HCT116 (cell line): ENCODE measurements around the gene MORN1. TPM values are rescaled to one million over a fixed set of nuclear protein-coding genes. Genes with fewer than 3 reads are reported as not detected.
A peak's percentile ranks its signal among the peaks of the same experiment; 100 is the strongest.

Experiments
- ATAC-seq: fragments of 200-7000 bp; cut with Tn5 transposase; 2 replicates; pipeline ENCODE4 v1.9.1; 2020; ENCODE audit warnings: mild to moderate bottlenecking, moderate library complexity
- BruUV-seq: library from RNA; stranded (reverse); fragments of 400-500 nt; replicated peaks from 2 replicates; lab custom pipeline; 2021; lab: Mats Ljungman, UMichigan
- CTCF ChIA-PET: fragments of 300-600 bp; sonication (Branson Sonifier 250); formaldehyde crosslinking; loops from one replicate; lab custom pipeline; 2021; ENCODE audit warnings: antibody characterized with exemption; lab: Charles Lee
- POLR2A ChIA-PET: fragments of 300-600, 350-600 bp; sonication (Branson Sonifier 250); formaldehyde crosslinking; loops from one replicate; lab custom pipeline; 2021; ENCODE audit warnings: antibody characterized with exemption; lab: Charles Lee
- RAD21 ChIA-PET, 2 experiments: fragments of 300-600 bp; sonication (Branson Sonifier 250); formaldehyde crosslinking; loops; one replicate each; lab custom pipeline; 2023; ENCODE audit warnings: low total read pairs in 2 of 2; ENCODE audit not compliant: uncharacterized antibody in 2 of 2, unreplicated experiment in 2 of 2, low non-redundant PET in 1 of 2; lab: Charles Lee
- DNase-seq: peaks from one replicate; pipeline ENCODE4 v3.0.0-alpha.2; 2010; ENCODE audit warnings: low read depth, low spot score
- H2AFZ ChIP-seq: fragments of 200-600 bp; shearing (Covaris generic), sonication (generic); 2 replicates; pipeline ENCODE4 v1.6.1; 2017; ENCODE audit warnings: low read depth, mixed run types, mixed read lengths, antibody characterized with exemption, low read length; ENCODE audit not compliant: poor library complexity, severe bottlenecking
- H3K27ac ChIP-seq: 2 replicates; pipeline ENCODE4 v1.5.1; 2012; ENCODE audit warnings: low read depth, low read length
- H3K27me3 ChIP-seq: fragments of 200-600 bp; sonication (generic); 2 replicates; pipeline ENCODE4 v1.6.1; 2016; ENCODE audit warnings: mixed run types, low read length, mixed read lengths; ENCODE audit not compliant: insufficient read depth
- H3K36me3 ChIP-seq, 2 experiments: fragments of 200-500 bp in 1 of 2; fragments of 200-600 bp in 1 of 2; sonication (Bioruptor generic) in 1 of 2; sonication (generic) in 1 of 2; 2 replicates each; pipeline versions ENCODE4 v1.5.1 to v1.6.1; 2014 to 2016; ENCODE audit warnings: low read length in 2 of 2, inconsistent platforms in 1 of 2, mixed read lengths in 1 of 2, mixed run types in 1 of 2; ENCODE audit not compliant: insufficient read depth in 2 of 2, control insufficient read depth in 1 of 2
- H3K4me1 ChIP-seq, 2 experiments: fragments of 200-600 bp in 1 of 2; sonication (generic) in 1 of 2; 2 replicates each; pipeline versions ENCODE4 v1.5.1 to v1.6.1; 2012 to 2017; ENCODE audit warnings: low read length in 2 of 2, inconsistent platforms in 1 of 2, mild to moderate bottlenecking in 1 of 2, mixed read lengths in 1 of 2, mixed run types in 1 of 2, moderate library complexity in 1 of 2; ENCODE audit not compliant: insufficient read depth in 2 of 2, control insufficient read depth in 1 of 2
- H3K4me2 ChIP-seq: fragments of 200-600 bp; sonication (generic); 2 replicates; pipeline ENCODE4 v1.6.1; 2017; ENCODE audit warnings: mixed run types, low read length, mixed read lengths
- H3K4me3 ChIP-seq, 2 experiments: fragments of 200-600 bp in 1 of 2; sonication (generic) in 1 of 2; replicated peaks in 1 of 2; 2 replicates each; pipeline ENCODE4 v1.5.1; 2011 to 2016; ENCODE audit warnings: low read length in 2 of 2, control low read depth in 1 of 2, low read depth in 1 of 2, mild to moderate bottlenecking in 1 of 2, mixed read lengths in 1 of 2, mixed run types in 1 of 2
- H3K79me2 ChIP-seq: fragments of 200-600 bp; sonication (generic); 2 replicates; pipeline ENCODE4 v1.6.1; 2017; ENCODE audit warnings: mild to moderate bottlenecking, mixed run types, low read length, moderate library complexity, mixed read lengths; ENCODE audit not compliant: insufficient read depth
- H3K9ac ChIP-seq: fragments of 200-600 bp; sonication (generic); 2 replicates; pipeline ENCODE4 v1.6.1; 2016; ENCODE audit warnings: low read length, mixed read lengths
- H3K9me2 ChIP-seq: fragments of 200-600 bp; sonication (generic), shearing (Covaris generic); 2 replicates; pipeline ENCODE4 v1.6.1; 2017; ENCODE audit warnings: mixed run types, mild to moderate bottlenecking, moderate library complexity; ENCODE audit not compliant: insufficient read depth
- H3K9me3 ChIP-seq, 2 experiments: fragments of 200-500 bp in 1 of 2; fragments of 200-600 bp in 1 of 2; sonication (Bioruptor generic) in 1 of 2; sonication (generic) in 1 of 2; 2 replicates each; pipeline ENCODE4 v1.6.1; 2014 to 2017; ENCODE audit warnings: low read length in 2 of 2, mixed read lengths in 2 of 2, inconsistent platforms in 1 of 2, low read depth in 1 of 2, mild to moderate bottlenecking in 1 of 2, mixed run types in 1 of 2, moderate library complexity in 1 of 2; ENCODE audit not compliant: control insufficient read depth in 1 of 2, insufficient read depth in 1 of 2
- H4K20me1 ChIP-seq: fragments of 200-600 bp; sonication (generic), shearing (Covaris generic); 2 replicates; pipeline ENCODE4 v1.6.1; 2017; ENCODE audit warnings: mixed run types, mild to moderate bottlenecking, moderate library complexity; ENCODE audit not compliant: insufficient read depth
- CEBPB ChIP-seq: IDR thresholded peaks from 2 replicates; pipeline ENCODE4 v1.6.1; 2012; ENCODE audit warnings: low read depth
- CTCF ChIP-seq, 3 experiments: fragments of 200-600 bp in 1 of 3; sonication (generic) in 1 of 3; IDR thresholded peaks in 2 of 3; conservative IDR thresholded peaks in 1 of 3; 2 replicates each; pipeline ENCODE4 v1.5.1; 2012 to 2017; ENCODE audit warnings: low read depth in 2 of 3, low read length in 2 of 3, antibody characterized with exemption in 1 of 3, borderline replicate concordance in 1 of 3, control low read depth in 1 of 3, mild to moderate bottlenecking in 1 of 3, mixed read lengths in 1 of 3, mixed run types in 1 of 3, moderate library complexity in 1 of 3; ENCODE audit not compliant: insufficient read depth in 1 of 3
- EGR1 ChIP-seq: IDR thresholded peaks from 2 replicates; pipeline ENCODE4 v1.6.1; 2012; ENCODE audit warnings: low read depth
- EZH2 ChIP-seq: fragments of 200-600 bp; sonication (generic); IDR thresholded peaks from 2 replicates; pipeline ENCODE4 v1.6.1; 2017; ENCODE audit warnings: antibody characterized with exemption, mixed run types
- JUND ChIP-seq: IDR thresholded peaks from 2 replicates; pipeline ENCODE4 v1.6.1; 2012
- MAX ChIP-seq: IDR thresholded peaks from 2 replicates; pipeline ENCODE4 v1.6.1; 2012
- REST ChIP-seq: IDR thresholded peaks from 2 replicates; pipeline ENCODE4 v1.6.1; 2012; ENCODE audit warnings: low read depth
- SRF ChIP-seq: IDR thresholded peaks from 2 replicates; pipeline ENCODE4 v1.6.1; 2012; ENCODE audit warnings: low read depth
- TCF7L2 ChIP-seq: IDR thresholded peaks from 2 replicates; pipeline ENCODE4 v1.7.0; 2011; ENCODE audit warnings: borderline replicate concordance, inconsistent platforms; ENCODE audit not compliant: insufficient read depth, insufficient read length; ENCODE audit errors: extremely low read depth
- intact Hi-C: fragments of 100-400 bp; cut with micrococcal nuclease; formaldehyde crosslinking; loops from 2 replicates; pipeline ENCODE4 v1.10.0; 2022
- total RNA-seq: library from RNA; stranded (reverse); gene quantifications from one replicate; pipeline ENCODE4 v1.2.1, GENCODE V29; 2021; ENCODE audit not compliant: unreplicated experiment

The MORN1 gene
- total RNA-seq, 1 experiment from 2014 or later: 21.4 TPM

GRCh38 chr1:2315674-2316450 is 75.5 kb downstream of the MORN1 start:
- Histone ChIP-seq H3K36me3 (no peaks in the 10 kb centered on the region), H3K4me2 (peak overlapping the region; percentile 49)
- CTCF ChIA-PET: interaction anchor here (0.7 to 2.4 kb wide), 6 partner anchors 9 to 121 kb away, joined by 3 to 18 read pairs (median 4); partner anchors contain the start of genes FAAP20, MORN1 and RER1

More at GRCh38 chr1:2315674-2316450, 75.5 kb downstream of the MORN1 start:
- TF ChIP-seq CTCF (IDR thresholded peaks at IDR 0.05 in 2 of 3, conservative IDR thresholded peaks at IDR 0.05 in 1 of 3; ENCODE audit: borderline replicate concordance in 1 of 3, insufficient read depth in 1 of 3, low read depth in 2 of 3, low read length in 2 of 3) (no peak), TCF7L2 (no peak), EZH2 (no peak), EGR1 (no peak), JUND (no peak), CEBPB (no peak), SRF (no peak), MAX (no peak), REST (no peak)
- Histone ChIP-seq H4K20me1 (no peaks in the 10 kb centered on the region), H3K4me3 (no peak overlapping the region), H3K9me3 (no peaks in the 10 kb centered on the region), H3K9ac (peak overlapping the region; percentile 11; the same call in 1 of the 2 replicates), H2AFZ (no peak overlapping the region), H3K9me2 (no peaks in the 10 kb centered on the region), H3K79me2 (no peaks in the 10 kb centered on the region), H3K4me1 (peaks cover 16 to 53% of the 10 kb centered on the region in 2 experiments), H3K27ac (peak overlapping the region; percentile 22; the same call in 1 of the 2 replicates), H3K27me3 (no peaks in the 10 kb centered on the region)
- no TSS peak for BruUV-seq
- intact Hi-C loops: no loop called here
- no peak for ATAC-seq
- DNase-seq: no peak
- RAD21 ChIA-PET: interaction anchor here in 1 of 2 experiments (1.3 kb wide), 1 partner anchor 121 kb away, joined by 3 read pairs; the partner anchor contains the start of gene FAAP20
- POLR2A ChIA-PET: no interaction called here
